Osteoblast (primary cell): Measurements from ENCODE around the gene GNAI2. TPM values are rescaled to one million over a fixed set of nuclear protein-coding genes. Genes with fewer than 3 reads are reported as not detected.
A peak's percentile ranks its signal among the peaks of the same experiment; 100 is the strongest.

Source experiments
- DNase-seq: peaks from one replicate; pipeline ENCODE4 v3.0.0; 2011; ENCODE audit warnings: low spot score, mixed read lengths; ENCODE audit not compliant: insufficient read length; ENCODE audit errors: missing footprints
- H2AFZ ChIP-seq: 2 replicates; pipeline ENCODE4 v1.6.0; 2011; ENCODE audit warnings: mild to moderate bottlenecking, low read length
- H3K27ac ChIP-seq: 2 replicates; pipeline ENCODE4 v1.5.1; 2011; ENCODE audit warnings: mild to moderate bottlenecking, low read depth, low read length, moderate library complexity
- H3K27me3 ChIP-seq: 2 replicates; pipeline ENCODE4 v1.6.0; 2012; ENCODE audit warnings: mild to moderate bottlenecking, control low read depth, inconsistent platforms, low read length, moderate library complexity; ENCODE audit not compliant: insufficient read depth
- H3K36me3 ChIP-seq: 2 replicates; pipeline ENCODE4 v1.5.1; 2011; ENCODE audit warnings: mild to moderate bottlenecking, low read length, control low read depth, moderate library complexity; ENCODE audit not compliant: insufficient read depth
- H3K4me1 ChIP-seq: 2 replicates; pipeline ENCODE4 v1.5.1; 2011; ENCODE audit warnings: mild to moderate bottlenecking, low read length, control low read depth, moderate library complexity; ENCODE audit not compliant: insufficient read depth
- H3K4me2 ChIP-seq: 2 replicates; pipeline ENCODE4 v1.6.0; 2011; ENCODE audit warnings: mild to moderate bottlenecking, low read length; ENCODE audit not compliant: insufficient read depth
- H3K4me3 ChIP-seq: fragments of 200-600 bp; sonication (generic); 3 replicates; pipeline ENCODE4 v1.5.1; 2012; ENCODE audit warnings: mild to moderate bottlenecking, low read length, inconsistent platforms; ENCODE audit not compliant: insufficient read depth
- H3K79me2 ChIP-seq: 2 replicates; pipeline ENCODE4 v1.6.0; 2012; ENCODE audit warnings: mild to moderate bottlenecking, low read length, control low read depth, inconsistent platforms; ENCODE audit not compliant: insufficient read depth
- H3K9me3 ChIP-seq: 2 replicates; pipeline ENCODE4 v1.5.1; 2011; ENCODE audit warnings: low read depth, low read length, control low read depth
- H4K20me1 ChIP-seq: 2 replicates; pipeline ENCODE4 v1.6.0; 2012; ENCODE audit warnings: mild to moderate bottlenecking, low read length, control low read depth; ENCODE audit not compliant: insufficient read depth
- total RNA-seq: library from RNA; depleted of rRNA; stranded (reverse); fragments of >200 nt; gene quantifications from 2 replicates; pipeline ENCODE4 v1.2.3, GENCODE V29; 2012
- TF ChIP-seq, protein P1 (sequence below): IDR thresholded peaks from 2 replicates; pipeline ENCODE4 v1.5.1; 2011; ENCODE audit warnings: mild to moderate bottlenecking, low read depth, low read length, moderate library complexity; ENCODE audit errors: extremely low read depth

Gene GNAI2
- total RNA-seq, 1 donor: 223 TPM

DNA sequence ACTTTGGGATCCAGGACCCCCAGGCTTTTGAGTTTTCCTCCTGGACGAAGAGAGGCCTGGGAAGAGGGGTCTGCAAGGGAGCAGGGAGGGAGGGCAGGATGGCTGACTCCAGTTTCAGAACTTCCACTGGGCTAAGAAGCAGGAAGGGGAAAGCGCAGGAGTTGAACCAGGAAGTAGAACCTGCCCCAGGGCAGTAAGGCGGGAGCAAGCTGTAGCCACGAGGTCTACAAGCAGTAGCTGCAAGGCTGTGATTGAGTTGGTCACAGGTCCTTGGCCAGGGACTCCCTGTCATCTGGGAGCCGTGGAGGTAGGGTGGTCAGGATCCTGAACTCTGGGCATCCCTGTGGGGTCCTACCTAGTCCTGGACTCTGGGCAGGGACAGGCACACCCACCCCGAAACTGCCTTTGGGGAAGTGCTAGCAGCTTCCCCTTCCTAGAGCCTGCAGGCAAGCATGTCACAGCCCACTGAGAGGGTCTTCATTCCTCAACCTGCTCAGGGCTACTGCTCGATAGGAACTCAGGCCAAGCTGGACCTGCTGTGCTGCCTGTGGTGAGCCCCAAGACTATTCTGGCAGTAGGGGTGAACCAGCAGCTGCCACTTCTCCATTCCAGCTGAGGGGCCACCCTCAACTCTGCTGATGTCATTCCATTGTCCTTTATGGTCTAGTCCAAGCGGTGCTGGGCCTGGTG, 5.8 kb upstream of the GNAI2 start:
- no peak overlapping the region for H2AFZ ChIP-seq
- H3K36me3 ChIP-seq: no peaks in the 10 kb centered on the region
- H3K27ac ChIP-seq: no peak overlapping the region
- TF ChIP-seq, protein P1, sequence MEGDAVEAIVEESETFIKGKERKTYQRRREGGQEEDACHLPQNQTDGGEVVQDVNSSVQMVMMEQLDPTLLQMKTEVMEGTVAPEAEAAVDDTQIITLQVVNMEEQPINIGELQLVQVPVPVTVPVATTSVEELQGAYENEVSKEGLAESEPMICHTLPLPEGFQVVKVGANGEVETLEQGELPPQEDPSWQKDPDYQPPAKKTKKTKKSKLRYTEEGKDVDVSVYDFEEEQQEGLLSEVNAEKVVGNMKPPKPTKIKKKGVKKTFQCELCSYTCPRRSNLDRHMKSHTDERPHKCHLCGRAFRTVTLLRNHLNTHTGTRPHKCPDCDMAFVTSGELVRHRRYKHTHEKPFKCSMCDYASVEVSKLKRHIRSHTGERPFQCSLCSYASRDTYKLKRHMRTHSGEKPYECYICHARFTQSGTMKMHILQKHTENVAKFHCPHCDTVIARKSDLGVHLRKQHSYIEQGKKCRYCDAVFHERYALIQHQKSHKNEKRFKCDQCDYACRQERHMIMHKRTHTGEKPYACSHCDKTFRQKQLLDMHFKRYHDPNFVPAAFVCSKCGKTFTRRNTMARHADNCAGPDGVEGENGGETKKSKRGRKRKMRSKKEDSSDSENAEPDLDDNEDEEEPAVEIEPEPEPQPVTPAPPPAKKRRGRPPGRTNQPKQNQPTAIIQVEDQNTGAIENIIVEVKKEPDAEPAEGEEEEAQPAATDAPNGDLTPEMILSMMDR: no peak
- DNase-seq: no peak
- peaks cover 2% of the 10 kb centered on the region for H3K27me3 ChIP-seq
- no peak overlapping the region for H3K4me3 ChIP-seq
- H3K4me2 ChIP-seq: no peak overlapping the region
- peaks cover 21% of the 10 kb centered on the region for H3K4me1 ChIP-seq
- H4K20me1 ChIP-seq: no peaks in the 10 kb centered on the region
- H3K9me3 ChIP-seq: no peaks in the 10 kb centered on the region
- H3K79me2 ChIP-seq: no peaks in the 10 kb centered on the region

DNA sequence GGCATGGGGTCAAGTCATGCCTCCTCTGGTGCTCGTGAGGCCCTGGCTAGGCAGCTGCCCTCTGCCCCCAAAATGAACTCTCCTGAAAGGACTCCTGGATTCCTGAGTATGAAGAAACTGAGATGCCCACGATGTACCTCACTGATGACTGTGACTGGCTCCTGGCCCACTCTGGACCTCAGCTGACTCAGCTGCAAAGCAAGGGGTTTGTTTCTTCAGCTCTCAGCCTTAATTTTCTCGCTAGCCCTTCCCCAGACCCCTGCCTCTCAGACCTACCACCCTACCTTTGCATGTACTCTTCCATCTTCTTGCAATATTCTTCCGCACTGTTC, 5.2 kb upstream of the GNAI2 start:
- Histone ChIP-seq H3K79me2 (no peaks in the 10 kb centered on the region), H3K36me3 (no peaks in the 10 kb centered on the region), H3K9me3 (no peaks in the 10 kb centered on the region), H3K4me2 (no peak overlapping the region), H2AFZ (no peak overlapping the region), H3K4me1 (peaks cover 21% of the 10 kb centered on the region), H4K20me1 (no peaks in the 10 kb centered on the region), H3K4me3 (no peak overlapping the region), H3K27ac (no peak overlapping the region), H3K27me3 (no peaks in the 10 kb centered on the region)
- DNase-seq: peak; percentile 77
- TF ChIP-seq, protein P1: no peak

DNA sequence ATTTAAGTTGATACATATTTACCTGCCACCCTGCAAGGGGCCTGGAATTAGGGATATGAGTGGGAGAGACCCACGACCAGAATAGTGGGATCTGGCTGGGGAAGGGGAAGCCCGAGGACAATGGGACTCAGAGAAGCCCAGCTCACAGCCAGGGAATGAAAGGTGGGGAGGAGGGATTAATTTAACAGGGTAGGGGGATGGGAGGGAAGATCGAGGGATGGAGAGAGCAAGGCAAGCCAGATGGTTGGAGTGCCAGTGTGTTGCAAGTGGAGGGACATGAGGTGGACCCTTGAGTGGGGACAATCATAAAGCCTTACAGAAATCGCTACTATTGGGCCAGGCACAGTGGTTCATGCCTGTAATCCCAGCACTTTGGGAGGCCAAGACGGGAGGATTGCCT, 4.4 kb upstream of the GNAI2 start:
- TF ChIP-seq, protein P1: no peak
- Histone ChIP-seq H3K27me3 (no peaks in the 10 kb centered on the region), H3K36me3 (no peaks in the 10 kb centered on the region), H4K20me1 (peaks cover 4% of the 10 kb centered on the region), H3K4me2 (no peak overlapping the region), H3K9me3 (no peaks in the 10 kb centered on the region), H3K79me2 (peaks cover 6% of the 10 kb centered on the region), H2AFZ (no peak overlapping the region), H3K27ac (no peak overlapping the region), H3K4me1 (peaks cover 16% of the 10 kb centered on the region), H3K4me3 (no peak overlapping the region)
- DNase-seq: no peak

DNA sequence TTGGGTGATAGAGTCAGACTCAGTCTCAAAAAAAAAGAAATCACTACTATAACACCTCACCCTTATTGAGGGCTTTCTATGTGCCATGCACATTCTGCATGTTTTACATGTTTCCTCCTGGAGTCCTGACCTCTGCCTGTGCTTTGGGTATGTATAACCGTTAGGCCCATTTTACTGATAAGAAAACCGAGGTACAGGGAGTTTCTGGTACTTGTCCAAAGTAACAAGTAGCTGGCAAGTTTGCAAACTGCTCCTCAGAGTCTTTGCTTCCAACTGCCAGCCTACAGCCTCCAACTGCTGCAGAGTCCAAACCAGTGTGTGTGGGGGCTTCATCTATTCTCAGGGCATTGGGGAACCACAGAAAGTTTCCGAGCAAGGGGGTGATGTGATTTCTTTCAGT, 3.7 kb upstream of the GNAI2 start:
- peaks cover 8% of the 10 kb centered on the region for H4K20me1 ChIP-seq
- DNase-seq: no peak
- no peaks in the 10 kb centered on the region for H3K36me3 ChIP-seq
- H3K9me3 ChIP-seq: no peaks in the 10 kb centered on the region
- no peak overlapping the region for H3K4me3 ChIP-seq
- TF ChIP-seq, protein P1: no peak
- no peak overlapping the region for H3K27ac ChIP-seq
- H2AFZ ChIP-seq: no peak overlapping the region
- H3K79me2 ChIP-seq: peaks cover 13% of the 10 kb centered on the region
- H3K4me2 ChIP-seq: no peak overlapping the region
- peaks cover 14% of the 10 kb centered on the region for H3K4me1 ChIP-seq
- no peaks in the 10 kb centered on the region for H3K27me3 ChIP-seq
